Fibroblast of gingiva (primary cell): Measurements from ENCODE around the gene PHF10.

Source experiments
- DNase-seq: peaks from one replicate; pipeline ENCODE4 v3.0.0-alpha.2; 2011; ENCODE audit warnings: low read depth

The PHF10 gene

DNA sequence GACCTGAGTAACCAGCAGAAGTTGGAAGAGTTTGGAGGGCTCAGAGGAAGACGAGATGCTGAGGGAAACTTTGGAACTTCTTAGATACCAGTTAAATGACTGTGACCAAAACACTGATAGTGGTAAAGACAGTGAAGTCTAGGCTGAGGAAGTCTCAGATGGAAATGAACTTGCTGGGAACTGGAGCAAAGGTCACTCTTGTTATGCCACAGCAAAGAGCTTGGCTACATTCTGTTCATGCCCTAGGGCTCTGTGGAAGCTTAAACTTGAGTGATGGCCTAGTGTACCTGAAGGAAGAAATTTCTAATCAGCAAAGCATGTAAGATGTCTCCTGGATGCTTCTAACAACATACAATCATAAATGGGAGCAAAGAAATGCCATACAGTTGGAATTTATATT lies 47.2 kb downstream of the PHF10 start:
- DNase-seq: no peak

DNA sequence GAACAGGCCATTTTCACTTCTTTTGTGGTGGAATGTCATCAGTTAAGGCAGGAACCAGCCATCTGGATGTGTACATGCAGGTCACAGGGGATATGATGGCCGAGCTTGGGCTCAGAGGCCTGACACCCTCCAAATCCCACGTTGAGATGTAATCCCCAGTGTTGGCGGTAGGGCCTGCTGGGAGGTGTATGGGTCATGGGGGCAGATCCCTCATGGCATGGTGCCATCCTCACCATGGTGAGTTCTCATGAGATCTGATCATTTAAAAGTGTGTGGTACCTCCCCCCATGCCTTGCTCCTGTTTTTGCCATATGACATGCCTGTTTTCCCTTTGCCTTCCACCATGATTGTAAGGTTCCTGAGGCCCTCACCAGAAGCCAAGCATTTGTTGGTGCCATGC lies 49.3 kb downstream of the PHF10 start:
- DNase-seq: no peak

DNA sequence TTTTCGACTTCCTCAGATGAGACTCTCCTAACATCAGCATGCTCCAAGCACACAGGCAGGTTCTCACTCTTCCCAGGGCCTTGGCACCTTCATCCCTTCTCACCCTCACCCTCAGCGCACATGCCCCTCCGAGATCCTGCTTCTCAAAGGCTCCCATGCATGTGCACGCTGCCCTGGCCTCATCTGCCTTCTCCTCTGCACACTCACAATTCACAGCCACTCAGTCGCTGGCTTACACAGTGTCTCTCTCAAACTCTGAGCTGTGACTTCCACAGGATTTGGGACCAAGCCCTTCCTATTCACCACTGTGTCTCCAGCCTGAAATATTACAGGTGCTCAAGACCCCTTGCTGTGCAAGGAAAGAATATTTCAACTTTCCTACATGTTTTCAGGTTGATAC lies 52.7 kb downstream of the PHF10 start:
- DNase-seq: no peak

DNA sequence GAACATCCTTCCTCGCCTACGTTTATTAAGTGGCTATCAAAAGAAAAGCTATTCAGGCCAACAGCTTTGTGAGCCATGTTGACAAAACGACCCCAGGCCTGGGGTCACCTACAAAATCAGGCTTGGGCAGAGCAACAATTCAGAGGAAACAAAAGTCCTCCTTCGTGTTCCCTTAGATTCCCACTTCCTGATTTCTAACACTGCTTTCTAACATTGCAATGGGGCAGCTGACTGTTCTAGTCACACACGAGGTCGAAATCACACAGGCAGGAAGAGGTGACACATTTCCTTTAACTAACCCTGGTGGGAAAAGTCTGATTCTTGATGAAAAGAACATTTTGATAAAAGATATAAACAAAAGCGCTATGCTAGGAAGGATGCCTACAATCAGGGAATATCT lies 54.4 kb downstream of the PHF10 start:
- DNase-seq: no peak

DNA sequence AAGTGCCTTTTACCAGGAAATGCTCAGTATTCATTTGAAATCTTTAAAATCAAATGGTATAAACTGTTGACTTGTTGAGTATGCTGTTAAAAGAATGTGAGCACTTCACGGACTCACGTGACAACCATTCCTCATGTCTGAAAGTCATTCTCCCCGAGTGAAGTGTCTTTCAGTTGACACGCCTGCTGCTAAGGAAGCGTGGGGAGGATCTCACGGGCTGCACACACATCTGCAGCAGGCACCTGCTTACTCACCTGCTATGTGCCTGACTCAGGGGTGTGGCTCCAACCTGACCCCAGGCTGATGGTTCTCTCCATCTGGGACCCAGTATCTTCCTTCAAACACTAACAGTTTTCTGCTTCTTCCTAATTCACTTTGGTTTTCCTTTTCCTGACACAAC lies 55.2 kb downstream of the PHF10 start:
- no peak for DNase-seq

DNA sequence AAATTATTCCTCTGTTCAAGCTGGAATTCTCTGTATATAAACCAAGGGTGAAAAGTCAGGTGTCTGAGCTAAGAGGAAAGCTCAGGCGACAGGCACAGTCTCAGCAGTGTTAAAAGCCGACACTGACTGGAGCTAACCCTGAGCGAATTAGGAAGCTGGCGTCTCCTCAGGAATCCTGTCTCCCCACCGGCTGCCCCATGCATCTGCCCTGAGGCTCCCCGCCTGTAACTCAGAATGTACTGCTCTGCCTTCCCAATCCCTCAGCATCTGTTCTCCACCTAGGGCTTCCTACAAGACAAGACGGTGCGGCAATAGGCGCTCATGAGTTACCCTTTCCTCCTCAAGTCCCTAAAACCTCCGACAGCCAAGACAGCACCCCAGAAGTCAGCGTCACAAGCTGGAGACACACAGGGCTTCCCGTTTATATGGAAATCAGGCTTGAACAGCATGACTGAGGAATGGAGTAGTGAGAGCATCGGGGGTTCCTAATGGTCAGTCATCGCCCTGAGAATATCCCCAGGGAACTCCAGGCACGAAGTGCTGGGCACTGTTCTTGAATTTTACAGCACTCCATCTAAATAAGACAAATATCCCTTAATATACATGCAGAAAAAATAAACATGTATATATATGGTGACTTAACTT lies 56.0 kb downstream of the PHF10 start:
- no peak for DNase-seq

DNA sequence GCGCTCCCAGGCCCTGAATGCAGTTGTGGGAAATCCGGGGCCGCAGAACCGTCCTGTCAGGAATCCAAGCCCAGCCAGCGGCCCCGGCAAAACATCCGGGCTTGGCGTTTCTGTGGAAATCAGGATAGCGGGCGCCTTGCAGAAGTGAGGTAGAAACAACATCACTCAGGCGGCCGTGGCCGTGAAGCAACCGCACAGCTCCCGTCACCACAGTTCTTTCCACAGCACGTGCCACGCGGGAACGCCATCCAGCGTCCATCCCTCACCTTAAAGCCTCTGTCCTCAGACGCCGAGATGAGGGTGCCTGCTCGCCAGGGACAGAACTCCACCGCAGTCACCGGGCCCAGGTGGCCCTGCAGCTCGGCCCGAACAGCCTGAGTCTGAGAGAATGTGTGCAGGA lies 56.6 kb downstream of the PHF10 start:
- DNase-seq: no peak

DNA sequence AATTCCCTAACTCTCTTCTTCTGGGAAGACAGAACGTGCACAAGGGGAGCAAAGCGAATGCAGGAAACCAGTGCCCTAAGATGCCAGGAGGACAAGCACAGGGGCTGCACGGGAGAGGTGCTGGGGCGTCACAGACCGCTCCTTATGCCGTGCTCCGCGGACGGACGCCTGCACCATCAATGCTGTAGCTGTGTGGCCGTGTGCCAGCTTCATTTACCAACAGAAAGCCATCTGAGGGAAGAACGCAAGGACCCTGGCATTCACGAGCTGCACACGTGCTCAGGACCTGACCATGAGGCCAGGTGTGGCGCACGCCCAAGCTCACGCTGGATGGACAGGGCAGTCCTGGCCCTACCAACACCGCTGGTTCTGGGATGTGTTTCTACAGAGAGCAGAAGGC lies 57.9 kb downstream of the PHF10 start:
- no peak for DNase-seq

DNA sequence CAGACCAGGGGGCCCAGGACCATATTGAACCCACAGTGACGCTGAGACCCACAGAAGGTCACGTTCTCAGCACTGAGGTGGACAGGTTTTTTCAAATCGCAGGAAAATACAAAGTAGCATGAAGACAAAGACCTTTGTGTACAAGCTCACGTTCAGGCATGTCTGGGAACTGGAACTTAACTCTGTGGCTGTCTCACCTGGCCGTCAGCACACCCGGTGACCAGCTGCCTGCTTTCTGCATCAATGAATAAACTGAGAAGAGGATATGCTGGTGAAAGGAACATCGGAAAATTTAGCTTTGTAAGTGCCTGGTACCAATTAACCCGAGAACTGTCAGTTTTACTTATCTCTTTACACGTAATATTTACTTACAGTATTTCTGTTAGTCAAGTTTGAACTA lies 59.0 kb downstream of the PHF10 start:
- no peak for DNase-seq

DNA sequence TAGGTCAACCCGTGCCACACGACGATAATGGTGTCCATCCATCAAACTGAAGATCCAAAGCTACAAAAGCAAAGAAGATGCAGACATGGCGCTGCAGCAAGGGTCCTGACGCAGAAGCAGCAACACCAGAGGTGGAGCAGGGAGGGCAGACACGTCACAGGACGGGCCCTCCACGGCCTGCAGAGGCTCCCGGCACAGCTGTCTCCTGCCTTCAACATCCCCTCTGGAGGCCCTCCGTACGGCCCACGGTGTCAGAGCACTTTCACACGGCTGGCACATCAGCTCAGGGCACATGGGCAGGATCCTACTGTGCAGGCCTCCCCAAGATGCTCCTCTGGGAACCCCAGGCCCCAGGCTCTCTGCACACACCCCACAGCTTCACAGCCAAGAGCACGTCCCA lies 60.1 kb downstream of the PHF10 start:
- no peak for DNase-seq

DNA sequence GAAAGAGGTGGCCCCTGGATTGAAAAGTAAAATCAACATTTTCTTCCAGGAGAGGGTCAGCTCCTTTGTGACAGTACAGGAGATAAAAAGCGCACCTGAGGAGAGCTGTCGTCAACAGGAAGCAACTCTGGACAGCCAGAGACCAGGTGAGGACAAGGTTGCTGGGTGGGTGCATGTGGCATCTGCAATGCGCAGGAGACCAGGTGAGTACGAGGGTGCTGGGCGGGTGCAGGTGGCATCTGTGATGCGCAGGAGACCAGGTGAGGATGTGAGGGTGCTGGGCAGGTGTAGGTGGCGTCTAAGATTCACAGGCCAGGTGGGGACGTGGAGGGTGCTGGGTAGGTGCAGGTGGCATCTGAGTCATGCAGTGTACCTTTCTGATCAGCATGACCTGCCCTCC lies 60.8 kb downstream of the PHF10 start:
- DNase-seq: no peak

DNA sequence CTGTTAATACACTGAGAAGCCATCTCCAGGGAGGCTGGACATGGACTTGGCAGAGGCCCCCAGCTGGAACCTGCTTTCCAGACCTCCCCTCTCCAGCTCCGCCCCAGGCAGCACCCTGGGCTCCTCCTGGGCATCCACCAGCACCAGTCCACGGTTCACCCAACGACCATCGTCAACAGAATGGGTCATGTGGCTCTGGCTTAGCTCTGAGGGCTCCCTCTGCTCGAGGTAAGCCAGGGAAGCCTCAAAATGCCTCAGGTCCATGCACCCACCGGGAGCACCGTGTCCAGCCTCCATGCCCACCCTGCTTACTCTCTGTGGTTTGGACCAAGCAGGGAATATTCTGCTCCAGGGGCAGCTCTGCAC lies 62.9 kb downstream of the PHF10 start:
- DNase-seq: no peak

DNA sequence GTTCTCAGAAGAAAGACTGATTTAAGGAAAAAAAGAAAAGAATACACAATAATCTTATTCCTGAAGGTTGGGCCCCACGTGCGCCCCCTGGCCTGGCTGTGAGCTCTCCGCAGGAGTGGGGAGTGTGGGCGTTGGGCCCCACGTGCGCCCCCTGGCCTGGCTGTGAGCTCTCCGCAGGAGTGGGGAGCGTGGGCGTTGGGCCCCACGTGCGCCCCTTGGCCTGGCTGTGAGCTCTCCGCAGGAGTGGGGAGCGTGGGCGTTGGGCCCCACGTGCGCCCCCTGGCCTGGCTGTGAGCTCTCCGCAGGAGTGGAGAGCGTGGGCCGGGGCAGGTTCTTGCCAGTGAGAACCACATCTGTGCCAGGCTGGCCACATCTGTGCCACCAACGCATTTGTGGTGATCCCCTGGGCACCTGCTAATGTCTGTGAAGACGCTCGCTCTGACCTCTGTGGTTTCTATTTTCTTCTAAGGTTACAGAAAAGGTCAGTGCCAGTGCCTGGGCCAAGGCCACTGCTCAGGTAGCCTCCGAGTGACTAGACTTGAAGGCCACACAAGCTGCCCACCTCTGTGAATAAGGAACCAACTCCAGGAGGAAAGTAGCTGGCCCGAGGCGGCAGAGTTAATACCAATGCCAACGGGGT lies 63.4 kb downstream of the PHF10 start:
- DNase-seq: no peak

DNA sequence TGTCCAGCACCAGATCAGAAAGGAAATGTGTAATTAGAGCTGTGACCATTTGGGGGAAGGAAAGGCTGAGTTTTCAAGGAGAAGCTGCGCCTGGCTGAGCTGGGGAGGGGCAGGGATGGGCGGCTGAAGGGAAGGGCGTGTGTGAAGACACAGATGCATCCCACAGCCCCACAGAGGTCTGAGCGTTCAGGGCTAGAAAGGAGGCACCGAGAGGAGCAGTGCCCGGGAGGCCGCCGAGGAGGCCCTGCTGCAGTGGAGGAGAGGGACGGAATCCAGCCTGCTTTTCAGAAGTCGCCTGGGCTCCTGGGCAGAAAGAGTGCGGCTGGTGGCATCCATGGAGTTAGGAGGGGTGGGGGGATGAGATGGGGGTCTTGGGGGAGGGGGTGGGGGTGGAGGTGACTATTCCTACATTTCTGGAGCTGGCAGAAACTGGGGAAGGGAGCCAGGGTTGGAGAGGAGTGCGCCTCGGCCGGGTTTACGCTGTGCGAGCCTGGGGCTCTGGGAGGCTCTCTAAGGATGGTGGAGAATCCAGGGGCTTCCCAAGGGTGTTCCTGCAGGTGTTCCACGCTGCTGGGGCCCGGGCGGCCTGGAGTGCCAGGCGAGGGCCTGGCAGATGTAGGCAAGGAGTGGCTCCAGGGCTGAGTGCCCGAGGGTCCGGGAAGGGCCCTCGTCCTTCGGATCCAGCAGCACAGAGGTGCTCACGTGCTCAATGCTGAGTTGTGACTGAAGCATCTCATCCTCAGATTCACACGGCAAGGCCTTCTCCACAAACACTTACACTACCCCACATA lies 64.3 kb downstream of the PHF10 start:
- no peak for DNase-seq

DNA sequence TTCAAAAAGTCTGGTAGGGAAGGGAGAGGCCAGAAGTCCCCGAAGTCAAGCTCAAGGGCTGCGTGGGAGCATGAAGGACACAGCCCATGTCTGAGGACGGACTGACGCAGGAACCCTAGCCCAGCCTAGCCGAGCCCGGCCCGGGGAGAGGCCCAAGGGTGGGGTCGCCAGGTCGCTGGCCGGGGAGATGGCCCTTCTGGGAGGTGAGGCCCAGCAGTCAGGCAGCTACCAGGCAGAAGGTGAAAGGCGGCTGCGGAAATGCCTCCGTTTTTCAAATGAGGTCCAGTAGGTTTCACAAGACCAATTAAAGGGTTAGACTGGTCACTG lies 67.1 kb downstream of the PHF10 start:
- DNase-seq: no peak

DNA sequence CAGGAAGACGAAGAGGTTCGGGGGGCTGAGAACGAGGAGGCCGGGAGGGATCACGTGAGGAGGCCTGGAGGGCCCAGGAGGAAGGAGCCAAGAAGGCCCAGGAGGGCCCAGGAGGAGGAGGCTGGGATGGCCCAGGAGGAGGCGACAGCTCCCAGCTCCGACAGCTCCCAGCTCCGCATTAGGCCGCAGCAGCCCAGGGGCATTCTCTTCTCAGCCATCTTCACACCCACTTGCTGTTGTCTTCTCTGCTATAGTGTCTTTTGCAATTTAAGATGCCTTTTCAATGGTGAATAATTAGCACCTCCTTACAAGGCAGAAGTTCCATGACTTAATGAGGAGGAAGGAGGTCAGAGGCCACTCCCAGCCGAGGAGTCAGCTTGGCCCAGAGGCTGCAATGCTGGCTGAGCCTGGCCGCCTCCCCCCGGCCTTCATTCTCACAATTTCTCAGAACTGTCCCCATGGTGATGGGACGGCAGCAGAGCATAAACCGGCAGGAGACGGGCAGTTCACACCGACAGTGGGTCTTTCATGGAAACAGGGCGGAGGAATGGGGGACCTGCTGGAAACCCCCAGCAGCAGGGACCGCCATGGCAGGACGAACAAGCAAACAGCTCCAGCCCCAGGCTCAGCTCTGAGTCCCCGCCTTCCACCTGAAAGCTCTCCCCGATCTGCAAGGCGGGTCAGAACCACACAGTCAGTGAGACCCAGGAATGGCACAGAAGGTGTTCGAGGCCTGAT lies 67.6 kb downstream of the PHF10 start:
- no peak for DNase-seq

DNA sequence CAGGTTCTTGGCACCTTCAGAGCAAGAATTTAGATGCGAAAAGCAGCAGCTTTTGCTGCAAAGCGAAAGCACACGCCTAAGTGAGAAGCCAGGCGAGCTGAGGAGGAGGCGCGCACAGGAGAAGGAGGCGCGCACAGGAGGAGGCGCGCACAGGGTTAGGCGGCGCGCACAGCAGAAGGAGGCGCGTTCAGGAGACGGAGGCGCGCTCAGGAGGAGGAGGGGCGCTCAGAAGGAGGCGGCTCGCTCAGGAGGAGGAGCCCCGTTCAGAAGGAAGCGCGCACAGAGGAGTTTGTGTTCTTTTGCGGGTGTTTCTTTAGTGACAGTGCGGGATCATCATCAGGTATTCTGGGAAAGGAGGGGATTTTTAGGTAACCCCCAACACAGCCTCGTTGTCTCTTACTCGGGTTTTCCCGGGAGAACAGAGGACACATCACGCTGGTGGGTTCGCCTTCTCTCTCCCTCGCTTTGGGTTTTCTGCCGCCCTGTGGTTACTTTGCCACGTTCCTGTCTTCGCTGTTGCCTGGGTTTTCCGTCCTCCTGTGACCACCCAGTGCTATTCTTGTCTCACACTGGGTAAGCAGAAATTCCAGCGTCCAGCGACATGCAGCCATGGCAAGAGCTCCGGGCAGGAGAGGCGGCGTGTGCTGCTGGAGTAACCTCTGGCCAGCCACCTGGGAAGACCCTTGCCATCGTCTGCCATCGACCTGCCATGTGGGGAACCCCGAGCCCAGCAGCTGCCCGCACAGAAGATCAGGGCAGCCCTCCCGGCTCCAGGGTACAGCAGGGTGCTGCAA lies 69.5 kb downstream of the PHF10 start:
- DNase-seq: peak; percentile 81
